NCI-H510A (cell line): ENCODE results near the gene FRMD7.
"Not testable (repeated sequence)": the region's sequence is repeated elsewhere in the genome, so short reads cannot be mapped to it uniquely, and the experiment has no call there.

Experiments
- DNase-seq: peaks from one replicate; lab custom pipeline; 2025; lab: John Stamatoyannopoulos, UW

FRMD7 gene

DNA sequence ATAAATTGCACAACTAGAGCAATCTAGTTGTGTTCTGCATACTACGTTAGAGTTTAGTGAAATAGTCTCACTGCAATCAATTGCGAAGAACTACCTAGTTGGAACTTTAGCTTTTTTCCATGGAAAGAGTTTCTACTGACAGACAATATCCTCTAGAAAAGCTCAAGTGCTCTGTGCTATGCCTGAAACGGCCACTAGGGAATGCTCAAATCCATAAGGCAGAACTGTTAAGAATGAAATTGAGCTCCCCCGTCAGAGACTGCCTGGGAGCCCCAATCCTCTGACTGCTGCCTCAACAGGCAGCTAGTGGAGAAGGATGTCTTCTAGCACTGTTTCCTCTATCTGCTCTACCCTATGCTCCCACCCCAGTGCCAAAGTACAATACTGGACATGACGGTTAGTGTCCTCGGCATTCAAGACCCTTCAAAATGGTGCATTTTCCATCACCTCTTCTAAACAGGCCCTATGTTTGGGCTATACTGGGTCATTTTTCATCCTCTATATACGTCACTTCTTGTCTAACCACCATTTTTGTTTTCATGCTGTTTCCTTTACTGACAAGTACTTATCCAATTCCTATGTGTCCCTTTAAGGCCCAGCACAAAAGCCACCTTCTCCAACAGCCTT, 35.3 kb downstream of the FRMD7 start:
- DNase-seq: peak; percentile 14

- no peak for DNase-seq
These were observed 37.2 kb downstream of the FRMD7 start for GRCh38 chrX:132090403-132091159.

GRCh38 chrX:132088864-132089263, 39.0 kb downstream of the FRMD7 start:
- no peak for DNase-seq

GRCh38 chrX:132086672-132087071, 41.1 kb downstream of the FRMD7 start:
- no peak for DNase-seq

DNA sequence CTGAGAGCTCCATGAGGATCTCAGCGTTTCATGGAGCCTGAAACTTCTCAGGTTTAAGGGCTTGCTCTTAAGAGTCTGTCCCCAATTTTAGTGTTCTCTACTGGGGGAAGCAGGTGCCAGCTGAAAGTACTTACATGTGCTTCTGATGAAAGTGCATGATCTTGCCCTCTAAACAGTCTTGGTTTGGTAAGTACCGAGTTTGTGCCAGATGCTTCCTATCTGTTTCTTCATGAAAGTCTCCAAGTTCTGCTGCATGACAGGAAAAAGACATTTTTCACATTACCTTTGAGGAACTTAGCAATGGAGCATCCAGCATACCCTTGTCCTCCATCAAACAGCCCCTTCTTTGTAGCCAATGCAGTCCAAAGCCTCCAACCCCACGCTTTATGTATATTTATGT, 42.0 kb downstream of the FRMD7 start:
- DNase-seq: no peak

DNA sequence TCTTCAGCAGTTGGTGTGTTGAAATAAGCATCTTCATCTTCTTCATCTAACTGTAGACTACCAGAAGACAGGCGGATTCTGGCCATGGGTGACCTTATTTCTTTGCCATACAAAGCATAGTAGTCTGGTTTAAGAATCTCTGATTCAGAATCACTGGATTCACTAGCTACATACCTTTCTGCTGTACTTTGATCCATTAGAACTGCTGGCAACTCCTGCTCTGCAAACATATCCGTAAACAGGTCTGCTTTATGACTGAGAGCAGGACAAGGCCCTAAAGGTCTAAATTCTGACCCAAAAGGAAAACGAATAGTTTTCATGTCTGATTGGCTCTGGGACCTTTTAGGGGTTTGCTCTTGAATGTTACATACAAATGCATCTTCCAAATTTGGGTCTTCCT, 49.9 kb downstream of the FRMD7 start:
- no peak for DNase-seq

GRCh38 chrX:132077414-132077813, 50.4 kb downstream of the FRMD7 start:
- DNase-seq: no peak

DNA sequence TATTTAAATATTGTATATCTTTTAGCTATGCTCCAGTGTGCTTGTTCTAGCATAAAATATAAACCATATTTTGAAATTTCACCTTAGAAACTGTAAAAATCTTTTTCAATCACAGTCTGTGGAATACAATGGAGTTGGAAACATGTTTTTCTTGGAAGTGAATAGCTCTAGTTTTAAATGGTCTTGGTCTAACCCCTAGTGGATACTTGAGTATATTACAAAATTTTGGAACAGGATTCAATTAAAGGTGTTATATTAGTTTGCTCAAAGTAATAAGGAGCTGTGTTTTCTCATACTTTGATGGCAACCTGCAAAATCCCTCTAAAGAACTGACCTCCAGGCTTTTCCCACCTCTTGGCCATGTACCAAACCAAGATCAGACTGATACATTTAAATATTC, 56.6 kb downstream of the FRMD7 start:
- no peak for DNase-seq

GRCh38 chrX:132068405-132068804, 59.4 kb downstream of the FRMD7 start:
- DNase-seq: no peak

- DNase-seq: no peak
These were observed 64.0 kb downstream of the FRMD7 start for GRCh38 chrX:132063862-132064261.

GRCh38 chrX:132063334-132063733, 64.5 kb downstream of the FRMD7 start:
- DNase-seq: no peak

GRCh38 chrX:132059973-132060540, 67.8 kb downstream of the FRMD7 start:
- no peak for DNase-seq

DNA sequence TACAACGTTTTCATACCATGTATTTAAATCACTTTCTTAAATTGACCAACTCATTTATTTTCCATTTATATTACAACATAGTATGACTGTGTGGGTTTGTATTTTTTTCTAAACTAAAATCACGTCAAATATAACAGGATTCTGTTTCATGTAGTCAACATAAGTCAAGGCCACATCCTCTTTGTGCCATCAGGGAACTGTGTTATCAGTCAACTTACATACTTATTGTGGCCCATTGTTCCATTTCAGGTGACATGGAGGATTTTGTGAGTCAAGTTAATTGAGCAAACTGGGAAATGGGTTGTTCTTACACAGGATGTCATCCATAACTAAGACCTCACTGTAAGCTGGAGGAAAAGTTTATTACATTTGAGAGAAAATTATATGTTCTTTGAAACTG, 68.8 kb downstream of the FRMD7 start:
- no peak for DNase-seq

DNA sequence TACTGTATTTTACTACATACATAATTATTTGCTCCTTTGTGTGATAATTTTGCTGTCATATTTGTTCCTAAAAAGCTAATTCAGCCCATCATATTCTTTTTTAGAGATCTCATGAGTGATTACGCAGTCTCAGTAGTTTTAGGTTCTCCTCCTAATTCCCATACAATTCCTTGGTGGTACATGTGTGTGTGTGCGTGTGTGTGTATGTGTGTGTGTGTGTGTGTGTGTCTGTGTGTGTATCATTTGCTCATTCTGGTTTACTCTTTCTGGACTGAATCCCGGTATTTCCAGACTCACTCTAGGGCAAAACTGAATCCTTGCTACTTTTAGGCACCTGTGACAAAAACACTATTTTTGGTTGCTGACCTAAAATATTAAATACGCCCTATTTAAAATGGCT, 69.8 kb downstream of the FRMD7 start:
- no peak for DNase-seq

DNA sequence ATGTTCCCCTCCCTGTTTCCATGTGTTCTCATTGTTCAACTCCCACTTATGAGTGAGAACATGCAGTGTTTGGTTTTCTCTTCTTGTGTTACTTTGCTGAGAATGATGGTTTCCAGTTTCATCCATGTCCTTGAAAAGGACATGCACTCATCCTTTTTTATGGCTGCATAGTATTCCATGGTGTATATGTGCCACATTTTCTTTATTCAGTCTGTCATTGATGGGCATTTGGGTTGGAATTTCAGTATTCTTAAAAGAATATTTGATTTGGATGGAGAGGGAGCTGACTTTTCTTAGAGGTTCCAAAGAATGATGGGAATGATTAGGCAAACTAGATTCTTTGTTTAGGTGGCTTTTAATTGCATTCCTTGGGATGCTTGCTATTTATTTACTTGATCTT, 76.0 kb downstream of the FRMD7 start:
- not testable (repeated sequence) for DNase-seq

- no peak for DNase-seq
These were observed 81.3 kb downstream of the FRMD7 start for GRCh38 chrX:132046533-132046932.

GRCh38 chrX:132045456-132045855, 82.4 kb downstream of the FRMD7 start:
- no peak for DNase-seq

- no peak for DNase-seq
These were observed 82.9 kb downstream of the FRMD7 start for GRCh38 chrX:132044953-132045352.

- DNase-seq: no peak
These were observed 83.8 kb downstream of the FRMD7 start for GRCh38 chrX:132043977-132044376.

GRCh38 chrX:132041015-132041414, 86.8 kb downstream of the FRMD7 start:
- no peak for DNase-seq

DNA sequence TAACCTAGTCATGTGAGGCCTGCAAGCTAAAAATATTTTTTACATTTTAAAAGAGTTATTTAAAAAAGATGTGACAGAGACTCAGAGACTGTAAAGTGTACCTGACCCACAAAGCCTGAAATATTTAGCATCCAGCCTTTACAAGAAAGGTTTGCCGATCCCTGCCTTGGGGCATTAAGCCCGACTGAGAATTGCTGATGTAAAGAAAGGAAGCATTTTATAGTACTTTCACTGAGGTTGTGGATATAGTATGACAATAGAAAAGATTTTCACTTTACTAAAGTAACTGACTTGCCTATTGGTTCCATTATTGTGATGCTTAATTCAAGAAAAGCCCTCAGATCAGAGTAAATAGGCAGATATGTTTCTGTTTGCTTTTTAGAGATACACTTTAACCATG, 87.8 kb downstream of the FRMD7 start:
- DNase-seq: no peak

GRCh38 chrX:132037479-132037993, 90.3 kb downstream of the FRMD7 start:
- no peak for DNase-seq

- no peak for DNase-seq
These were observed 93.2 kb downstream of the FRMD7 start for GRCh38 chrX:132034648-132035047.
